SK-N-SH (cell line): ENCODE results near the gene AK5. TPM values are rescaled to one million over a fixed set of nuclear protein-coding genes. Genes with fewer than 3 reads are reported as not detected.

Experiments used
- CTCF ChIA-PET: fragments of 300-600, 350-600 bp; formaldehyde crosslinking; extraction: SDS; loops from one replicate; lab custom pipeline; 2021; lab: Yijun Ruan, JAX
- POLR2A ChIA-PET: fragments of 350-600 bp; sonication (Branson Sonifier 250); formaldehyde crosslinking; extraction: SDS; loops from one replicate; lab custom pipeline; 2020; ENCODE audit warnings: antibody characterized with exemption, inconsistent platforms; lab: Yijun Ruan, JAX
- DNase-seq: peaks from one replicate; pipeline ENCODE4 v3.0.0; 2012
- H2AFZ ChIP-seq: fragments of 200-600 bp; sonication (generic); 2 replicates; pipeline ENCODE4 v1.8.1; 2016; ENCODE audit warnings: antibody characterized with exemption, mild to moderate bottlenecking, low read depth
- H3F3A ChIP-seq: fragments of 200-600 bp; sonication (generic); replicated peaks from 2 replicates; pipeline ENCODE3; 2016; ENCODE audit warnings: antibody characterized with exemption, mild to moderate bottlenecking; ENCODE audit not compliant: insufficient read depth
- H3K27ac ChIP-seq, 2 experiments: fragments of 200-500 bp in 1 of 2; fragments of 200-600 bp in 1 of 2; sonication (Bioruptor generic) in 1 of 2; sonication (generic), shearing (Covaris generic) in 1 of 2; 2 replicates each; pipeline versions ENCODE4 v1.5.1 to v1.6.1; 2014 to 2016; ENCODE audit warnings: low read depth in 2 of 2, inconsistent platforms in 1 of 2, low read length in 1 of 2, mild to moderate bottlenecking in 1 of 2, mixed read lengths in 1 of 2
- H3K27me3 ChIP-seq: fragments of 200-600 bp; sonication (generic), shearing (Covaris generic); 2 replicates; pipeline ENCODE4 v1.6.1; 2016; ENCODE audit warnings: mixed run types; ENCODE audit not compliant: insufficient read depth
- H3K36me3 ChIP-seq, 2 experiments: fragments of 200-500 bp in 1 of 2; fragments of 200-600 bp in 1 of 2; sonication (Bioruptor generic) in 1 of 2; sonication (generic) in 1 of 2; replicated peaks in 1 of 2; 2 replicates each; pipeline versions ENCODE3 to v1.5.1; 2014 to 2016; ENCODE audit warnings: low read length in 1 of 2, mild to moderate bottlenecking in 1 of 2; ENCODE audit not compliant: insufficient read depth in 2 of 2, control insufficient read depth in 1 of 2
- H3K4me1 ChIP-seq, 2 experiments: fragments of 200-500 bp in 1 of 2; fragments of 200-600 bp in 1 of 2; sonication (Bioruptor generic) in 1 of 2; sonication (generic), shearing (Covaris generic) in 1 of 2; 2 replicates each; pipeline versions ENCODE4 v1.5.1 to v1.6.1; 2014 to 2016; ENCODE audit warnings: low read depth in 1 of 2, low read length in 1 of 2, mixed run types in 1 of 2; ENCODE audit not compliant: insufficient read depth in 2 of 2, control insufficient read depth in 1 of 2
- H3K4me2 ChIP-seq: fragments of 200-600 bp; sonication (generic), shearing (Covaris generic); 2 replicates; pipeline ENCODE4 v1.6.1; 2017; ENCODE audit warnings: mixed run types
- H3K4me3 ChIP-seq, 2 experiments: fragments of 200-500 bp in 1 of 2; fragments of 200-600 bp in 1 of 2; sonication (Bioruptor generic) in 1 of 2; sonication (generic), shearing (Covaris generic) in 1 of 2; 2 replicates each; pipeline versions ENCODE4 v1.5.1 to v1.8.1; 2014 to 2016; ENCODE audit warnings: low read depth in 2 of 2, inconsistent platforms in 1 of 2, low read length in 1 of 2, mild to moderate bottlenecking in 1 of 2, mixed read lengths in 1 of 2, moderate library complexity in 1 of 2
- H3K79me2 ChIP-seq: fragments of 200-600 bp; sonication (generic); 2 replicates; pipeline ENCODE4 v1.8.1; 2017; ENCODE audit warnings: mild to moderate bottlenecking; ENCODE audit not compliant: insufficient read depth
- H3K9ac ChIP-seq: fragments of 200-600 bp; sonication (generic); 2 replicates; pipeline ENCODE4 v1.6.1; 2017; ENCODE audit warnings: mixed run types
- H3K9me2 ChIP-seq: fragments of 200-600 bp; sonication (generic); 2 replicates; pipeline ENCODE4 v1.6.1; 2017; ENCODE audit warnings: mixed run types
- H3K9me3 ChIP-seq: fragments of 200-600 bp; sonication (generic); 2 replicates; pipeline ENCODE4 v1.6.1; 2017; ENCODE audit warnings: mixed run types, mild to moderate bottlenecking, moderate library complexity
- H4K20me1 ChIP-seq: fragments of 200-600 bp; sonication (generic); 2 replicates; pipeline ENCODE4 v1.6.1; 2017; ENCODE audit warnings: mild to moderate bottlenecking, mixed run types; ENCODE audit not compliant: insufficient read depth
- CHD2 ChIP-seq: fragments of 150-350 bp; IDR thresholded peaks from 2 replicates; pipeline ENCODE4 v1.6.1; 2018; ENCODE audit warnings: low read length; ENCODE audit not compliant: partially characterized antibody
- ELF1 ChIP-seq: IDR thresholded peaks from 2 replicates; pipeline ENCODE4 v1.4.0; 2012
- EP300 ChIP-seq, 2 experiments: IDR thresholded peaks; 2 replicates each; pipeline versions ENCODE4 v1.4.0 to v1.6.1; 2012; ENCODE audit warnings: borderline replicate concordance in 1 of 2, low read depth in 1 of 2, low read length in 1 of 2
- EZH2phosphoT487 ChIP-seq: fragments of 200-600 bp; sonication (generic); IDR thresholded peaks from 2 replicates; pipeline ENCODE4 v1.6.1; 2017; ENCODE audit warnings: low read depth, mixed run types, mild to moderate bottlenecking, antibody characterized with exemption, moderate library complexity, borderline replicate concordance
- FOSL2 ChIP-seq: IDR thresholded peaks from 2 replicates; pipeline ENCODE4 v1.4.0; 2012; ENCODE audit warnings: low read depth, mild to moderate bottlenecking, moderate library complexity, borderline replicate concordance
- FOXJ3 ChIP-seq: sonication (generic); formaldehyde crosslinking; IDR thresholded peaks from 2 replicates; pipeline ENCODE4 v1.5.1; 2020; ENCODE audit warnings: mild to moderate bottlenecking, missing genetic modification reagents
- FOXM1 ChIP-seq: IDR thresholded peaks from 2 replicates; pipeline ENCODE4 v1.4.0; 2012; ENCODE audit warnings: low read depth, mild to moderate bottlenecking
- GABPA ChIP-seq: IDR thresholded peaks from 2 replicates; pipeline ENCODE4 v1.4.0; 2012; ENCODE audit warnings: low read depth, mild to moderate bottlenecking
- GATA2 ChIP-seq: sonication (generic); formaldehyde crosslinking; IDR thresholded peaks from 2 replicates; pipeline ENCODE4 v1.5.0; 2020; ENCODE audit warnings: mild to moderate bottlenecking, missing genetic modification reagents
- JUND ChIP-seq: IDR thresholded peaks from 2 replicates; pipeline ENCODE4 v1.4.0; 2012
- MEF2A ChIP-seq: IDR thresholded peaks from 2 replicates; pipeline ENCODE4 v1.4.0; 2012; ENCODE audit warnings: low read depth, borderline replicate concordance
- MXI1 ChIP-seq: IDR thresholded peaks from 2 replicates; pipeline ENCODE4 v1.6.1; 2012; ENCODE audit warnings: mild to moderate bottlenecking, low read depth, low read length, improper control_type of control experiment
- RFX5 ChIP-seq: IDR thresholded peaks from 2 replicates; pipeline ENCODE4 v1.6.1; 2012; ENCODE audit warnings: mild to moderate bottlenecking, improper control_type of control experiment, low read length
- RXRA ChIP-seq: IDR thresholded peaks from 2 replicates; pipeline ENCODE4 v1.4.0; 2012; ENCODE audit warnings: low read depth, mild to moderate bottlenecking, borderline replicate concordance
- SMC3 ChIP-seq: IDR thresholded peaks from 2 replicates; pipeline ENCODE4 v1.6.1; 2012; ENCODE audit warnings: low read depth, low read length, improper control_type of control experiment
- TAF1 ChIP-seq: IDR thresholded peaks from 2 replicates; pipeline ENCODE4 v1.6.1; 2012; ENCODE audit warnings: low read depth, mild to moderate bottlenecking, low read length, moderate library complexity, borderline replicate concordance
- TCF12 ChIP-seq: IDR thresholded peaks from 2 replicates; pipeline ENCODE4 v1.4.0; 2012
- WGBS: methylation state at CpG from one replicate; pipeline ENCODE4 v1.1.6; 2017; ENCODE audit warnings: low lambda C conversion rate; 5-methylcytosine and 5-hydroxymethylcytosine counted together
- polyA plus RNA-seq, 3 experiments: library from polyadenylated mRNA; depleted of rRNA; stranded (reverse); fragments of >200 nt; gene quantifications; 2 replicates each; pipeline ENCODE4 v1.2.3, GENCODE V29; 2012
- TF ChIP-seq, protein P1 (sequence below): IDR thresholded peaks from 2 replicates; pipeline ENCODE4; 2012
- TF ChIP-seq, protein P2 (sequence below): IDR thresholded peaks from 2 replicates; pipeline ENCODE4 v1.6.1; 2012; ENCODE audit warnings: mild to moderate bottlenecking, low read depth, low read length, moderate library complexity
- TF ChIP-seq, protein P3 (sequence below): IDR thresholded peaks from 2 replicates; pipeline ENCODE4 v1.4.0; 2012; ENCODE audit warnings: low read depth, borderline replicate concordance
- TF ChIP-seq, protein P4 (sequence below): fragments of 200-600 bp; sonication (generic); IDR thresholded peaks from 2 replicates; pipeline ENCODE4 v1.6.1; 2017; ENCODE audit warnings: antibody characterized with exemption, mild to moderate bottlenecking, moderate library complexity

AK5 gene
- polyA plus RNA-seq, 1 of the 3 experiments (the other 2 are of a cell fraction) = 22.9 TPM

DNA sequence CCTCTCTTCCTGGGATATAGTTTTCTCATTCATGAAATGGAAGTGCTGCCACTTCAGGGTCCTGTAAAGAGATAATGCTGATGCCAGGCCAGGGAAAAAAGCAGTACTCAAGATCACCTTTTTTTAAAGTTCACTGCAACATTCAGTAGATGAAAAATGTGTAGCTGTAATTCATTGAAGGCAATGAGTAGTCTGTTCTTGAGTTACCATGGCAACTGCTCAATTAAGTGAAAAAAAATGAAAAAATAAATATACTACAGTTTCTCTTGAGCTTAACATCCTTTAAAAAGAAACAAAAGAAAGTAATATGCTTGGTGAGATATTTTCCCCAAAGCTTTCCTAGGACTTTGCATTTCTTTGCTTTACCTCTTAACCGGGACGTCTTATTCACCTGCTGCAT is 183.3 kb downstream of the AK5 start:
- Histone ChIP-seq H3K4me3 (no peak overlapping the region), H3K27me3 (no peaks in the 10 kb centered on the region), H3K9me2 (no peaks in the 10 kb centered on the region), H4K20me1 (no peaks in the 10 kb centered on the region), H3K27ac (no peak overlapping the region), H3K36me3 (no peaks in the 10 kb centered on the region), H3K4me1 (peaks cover 0 to 8% of the 10 kb centered on the region in 2 experiments; a peak in 2 of 4 replicates), H2AFZ (no peak overlapping the region), H3F3A (no peaks in the 10 kb centered on the region), H3K9ac (no peak overlapping the region), H3K9me3 (no peaks in the 10 kb centered on the region), H3K79me2 (no peaks in the 10 kb centered on the region), H3K4me2 (no peak overlapping the region)
- ChIA-PET CTCF (interaction anchor here (1.3 kb wide), 1 partner anchor 48 kb away, joined by 3 read pairs; no protein-coding TSS in a partner anchor), POLR2A (no interaction called here)
- TF ChIP-seq GATA2 (CRISPR knock-in tag) = no peak
- TF ChIP-seq MEF2A = no peak
- TF ChIP-seq, protein P1, sequence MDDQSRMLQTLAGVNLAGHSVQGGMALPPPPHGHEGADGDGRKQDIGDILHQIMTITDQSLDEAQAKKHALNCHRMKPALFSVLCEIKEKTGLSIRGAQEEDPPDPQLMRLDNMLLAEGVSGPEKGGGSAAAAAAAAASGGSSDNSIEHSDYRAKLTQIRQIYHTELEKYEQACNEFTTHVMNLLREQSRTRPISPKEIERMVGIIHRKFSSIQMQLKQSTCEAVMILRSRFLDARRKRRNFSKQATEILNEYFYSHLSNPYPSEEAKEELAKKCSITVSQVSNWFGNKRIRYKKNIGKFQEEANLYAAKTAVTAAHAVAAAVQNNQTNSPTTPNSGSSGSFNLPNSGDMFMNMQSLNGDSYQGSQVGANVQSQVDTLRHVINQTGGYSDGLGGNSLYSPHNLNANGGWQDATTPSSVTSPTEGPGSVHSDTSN = no peak
- WGBS = 94% methylated on average over 2 of the region's 2 CpGs
- no peak for DNase-seq

DNA sequence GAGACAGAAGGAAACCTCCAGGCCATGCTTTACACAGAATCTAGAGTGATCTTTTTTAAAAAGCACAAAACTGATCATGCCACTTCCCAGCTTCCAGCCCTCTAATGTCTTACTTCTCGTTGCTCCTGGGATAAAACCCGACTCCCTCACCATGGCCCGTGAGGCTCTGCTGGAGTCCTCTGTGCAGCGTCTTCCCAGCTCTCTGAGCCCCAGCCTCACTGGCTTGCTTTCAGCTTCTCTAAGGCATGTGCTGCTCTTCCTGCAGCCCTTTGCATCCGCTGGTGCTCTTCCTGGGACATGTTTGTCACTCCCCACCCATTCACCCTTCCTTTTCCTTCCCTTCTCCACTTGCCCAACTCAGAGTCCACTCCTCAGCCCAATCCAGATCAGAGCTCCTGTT is 184.1 kb downstream of the AK5 start:
- H3K4me1 ChIP-seq = peaks cover 0 to 8% of the 10 kb centered on the region in 2 experiments; a peak in 1 of 4 replicates
- 97% methylated on average over 5 of the region's 5 CpGs for WGBS
- no peak overlapping the region for H3K4me2 ChIP-seq
- no peak overlapping the region for H3K4me3 ChIP-seq
- H3K36me3 ChIP-seq = no peaks in the 10 kb centered on the region
- no peaks in the 10 kb centered on the region for H3F3A ChIP-seq
- TF ChIP-seq, protein P2, sequence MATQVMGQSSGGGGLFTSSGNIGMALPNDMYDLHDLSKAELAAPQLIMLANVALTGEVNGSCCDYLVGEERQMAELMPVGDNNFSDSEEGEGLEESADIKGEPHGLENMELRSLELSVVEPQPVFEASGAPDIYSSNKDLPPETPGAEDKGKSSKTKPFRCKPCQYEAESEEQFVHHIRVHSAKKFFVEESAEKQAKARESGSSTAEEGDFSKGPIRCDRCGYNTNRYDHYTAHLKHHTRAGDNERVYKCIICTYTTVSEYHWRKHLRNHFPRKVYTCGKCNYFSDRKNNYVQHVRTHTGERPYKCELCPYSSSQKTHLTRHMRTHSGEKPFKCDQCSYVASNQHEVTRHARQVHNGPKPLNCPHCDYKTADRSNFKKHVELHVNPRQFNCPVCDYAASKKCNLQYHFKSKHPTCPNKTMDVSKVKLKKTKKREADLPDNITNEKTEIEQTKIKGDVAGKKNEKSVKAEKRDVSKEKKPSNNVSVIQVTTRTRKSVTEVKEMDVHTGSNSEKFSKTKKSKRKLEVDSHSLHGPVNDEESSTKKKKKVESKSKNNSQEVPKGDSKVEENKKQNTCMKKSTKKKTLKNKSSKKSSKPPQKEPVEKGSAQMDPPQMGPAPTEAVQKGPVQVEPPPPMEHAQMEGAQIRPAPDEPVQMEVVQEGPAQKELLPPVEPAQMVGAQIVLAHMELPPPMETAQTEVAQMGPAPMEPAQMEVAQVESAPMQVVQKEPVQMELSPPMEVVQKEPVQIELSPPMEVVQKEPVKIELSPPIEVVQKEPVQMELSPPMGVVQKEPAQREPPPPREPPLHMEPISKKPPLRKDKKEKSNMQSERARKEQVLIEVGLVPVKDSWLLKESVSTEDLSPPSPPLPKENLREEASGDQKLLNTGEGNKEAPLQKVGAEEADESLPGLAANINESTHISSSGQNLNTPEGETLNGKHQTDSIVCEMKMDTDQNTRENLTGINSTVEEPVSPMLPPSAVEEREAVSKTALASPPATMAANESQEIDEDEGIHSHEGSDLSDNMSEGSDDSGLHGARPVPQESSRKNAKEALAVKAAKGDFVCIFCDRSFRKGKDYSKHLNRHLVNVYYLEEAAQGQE = no peak
- TF ChIP-seq FOSL2 = no peak
- TF ChIP-seq, protein P3, sequence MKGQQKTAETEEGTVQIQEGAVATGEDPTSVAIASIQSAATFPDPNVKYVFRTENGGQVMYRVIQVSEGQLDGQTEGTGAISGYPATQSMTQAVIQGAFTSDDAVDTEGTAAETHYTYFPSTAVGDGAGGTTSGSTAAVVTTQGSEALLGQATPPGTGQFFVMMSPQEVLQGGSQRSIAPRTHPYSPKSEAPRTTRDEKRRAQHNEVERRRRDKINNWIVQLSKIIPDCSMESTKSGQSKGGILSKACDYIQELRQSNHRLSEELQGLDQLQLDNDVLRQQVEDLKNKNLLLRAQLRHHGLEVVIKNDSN = no peak
- no peak for TF ChIP-seq MXI1
- no peak for TF ChIP-seq RXRA
- TF ChIP-seq JUND = no peak
- no peak for TF ChIP-seq EZH2phosphoT487
- TF ChIP-seq, protein P4, sequence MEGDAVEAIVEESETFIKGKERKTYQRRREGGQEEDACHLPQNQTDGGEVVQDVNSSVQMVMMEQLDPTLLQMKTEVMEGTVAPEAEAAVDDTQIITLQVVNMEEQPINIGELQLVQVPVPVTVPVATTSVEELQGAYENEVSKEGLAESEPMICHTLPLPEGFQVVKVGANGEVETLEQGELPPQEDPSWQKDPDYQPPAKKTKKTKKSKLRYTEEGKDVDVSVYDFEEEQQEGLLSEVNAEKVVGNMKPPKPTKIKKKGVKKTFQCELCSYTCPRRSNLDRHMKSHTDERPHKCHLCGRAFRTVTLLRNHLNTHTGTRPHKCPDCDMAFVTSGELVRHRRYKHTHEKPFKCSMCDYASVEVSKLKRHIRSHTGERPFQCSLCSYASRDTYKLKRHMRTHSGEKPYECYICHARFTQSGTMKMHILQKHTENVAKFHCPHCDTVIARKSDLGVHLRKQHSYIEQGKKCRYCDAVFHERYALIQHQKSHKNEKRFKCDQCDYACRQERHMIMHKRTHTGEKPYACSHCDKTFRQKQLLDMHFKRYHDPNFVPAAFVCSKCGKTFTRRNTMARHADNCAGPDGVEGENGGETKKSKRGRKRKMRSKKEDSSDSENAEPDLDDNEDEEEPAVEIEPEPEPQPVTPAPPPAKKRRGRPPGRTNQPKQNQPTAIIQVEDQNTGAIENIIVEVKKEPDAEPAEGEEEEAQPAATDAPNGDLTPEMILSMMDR = no peak
- TF ChIP-seq RFX5 = no peak
- TF ChIP-seq TAF1 = no peak
- TF ChIP-seq GABPA = no peak
- no peak for TF ChIP-seq ELF1
- TF ChIP-seq FOXJ3 (CRISPR knock-in tag) = no peak
- no peak for TF ChIP-seq GATA2 (CRISPR knock-in tag)
- no peak for TF ChIP-seq TCF12
- TF ChIP-seq CHD2 = no peak
- TF ChIP-seq, protein P1 = no peak
- no peak for TF ChIP-seq SMC3
- no peak for TF ChIP-seq FOXM1
- TF ChIP-seq EP300 (IDR thresholded peaks at IDR 0.05; ENCODE audit: borderline replicate concordance in 1 of 2, low read depth in 1 of 2, low read length in 1 of 2) = no peak
- H2AFZ ChIP-seq = no peak overlapping the region
- no peak for DNase-seq
- no peaks in the 10 kb centered on the region for H3K27me3 ChIP-seq
- H3K9me3 ChIP-seq = no peaks in the 10 kb centered on the region
- no peak overlapping the region for H3K27ac ChIP-seq
- no peak overlapping the region for H3K9ac ChIP-seq
- CTCF ChIA-PET = interaction anchor here (0.6 to 1.3 kb wide), 2 partner anchors 49 to 364 kb away, joined by 3 read pairs; no protein-coding TSS in a partner anchor
- no peaks in the 10 kb centered on the region for H3K9me2 ChIP-seq
- POLR2A ChIA-PET = no interaction called here
- no peaks in the 10 kb centered on the region for H4K20me1 ChIP-seq
- no peaks in the 10 kb centered on the region for H3K79me2 ChIP-seq
